Measurements from ENCODE around the gene C1QTNF6. TPM values are rescaled to one million over a fixed set of nuclear protein-coding genes. Genes with fewer than 3 reads are reported as not detected.

C1QTNF6 gene
- total RNA-seq, 2 experiments from 2014 or later = 7.3 to 19.6 TPM

GRCh38 chr22:37186997-37187522 is 987 bp downstream of the C1QTNF6 start:
- Histone ChIP-seq H3K4me2 (ENCODE audit: low read length) (no peak overlapping the region), H3K4me1 (ENCODE audit: insufficient read depth, low read length, poor library complexity, severe bottlenecking) (peaks cover 6% of the 10 kb centered on the region), H3K27ac (ENCODE audit: low read depth, low read length, poor library complexity, severe bottlenecking) (no peak overlapping the region)

GRCh38 chr22:37186228-37186996 is 1.6 kb downstream of the C1QTNF6 start:
- DNase-seq (ENCODE audit: low spot score) = peak; percentile 81
- Histone ChIP-seq H2AFZ (ENCODE audit: low read length) (peak overlapping the region; percentile 12; the same call in 1 of the 2 replicates), H3K4me3 (ENCODE audit: low read depth, low read length, poor library complexity, severe bottlenecking) (no peak overlapping the region), H3K4me2 (ENCODE audit: low read length) (0 out of 2 replicates have a peak overlapping the region, but pooled peaks have one; percentile 11), H3K79me2 (ENCODE audit: insufficient read depth, low read depth, low read length) (no peaks in the 10 kb centered on the region), H3K4me1 (ENCODE audit: insufficient read depth, low read length, poor library complexity, severe bottlenecking) (peaks cover 6% of the 10 kb centered on the region), H3K27ac (ENCODE audit: low read depth, low read length, poor library complexity, severe bottlenecking) (no peak overlapping the region), H3K36me3 (ENCODE audit: insufficient read depth, low read length) (no peaks in the 10 kb centered on the region), H4K20me1 (ENCODE audit: insufficient read depth, low read length) (no peaks in the 10 kb centered on the region), H3K9me3 (ENCODE audit: low read length) (no peaks in the 10 kb centered on the region; the same call in 1 of the 2 replicates), H3K9me2 (ENCODE audit: insufficient read depth, low read length) (no peaks in the 10 kb centered on the region)
- intact Hi-C loops (cut with micrococcal nuclease; ENCODE audit: unreplicated experiment) = no loop called here
- BruUV-seq (replicated peaks) = no TSS peak
- ChIA-PET CTCF (ENCODE audit: unreplicated experiment) (no interaction called here), POLR2A (no interaction called here)
- no peak for TF ChIP-seq EZH2phosphoT487 (IDR thresholded peaks at IDR 0.05; ENCODE audit: borderline replicate concordance, low read depth, low read length)
- TF ChIP-seq CTCF (conservative IDR thresholded peaks at IDR 0.05; ENCODE audit: low read length) = no peak

More at GRCh38 chr22:37186997-37187522, 987 bp downstream of the C1QTNF6 start:
- CTCF ChIA-PET (ENCODE audit: unreplicated experiment) = no interaction called here
- Histone ChIP-seq H3K9me3 (ENCODE audit: low read length) (no peaks in the 10 kb centered on the region; the same call in 1 of the 2 replicates), H2AFZ (ENCODE audit: low read length) (no peak overlapping the region), H3K4me3 (ENCODE audit: low read depth, low read length, poor library complexity, severe bottlenecking) (no peak overlapping the region), H3K36me3 (ENCODE audit: insufficient read depth, low read length) (no peaks in the 10 kb centered on the region), H3K9me2 (ENCODE audit: insufficient read depth, low read length) (no peaks in the 10 kb centered on the region), H3K79me2 (ENCODE audit: insufficient read depth, low read depth, low read length) (no peaks in the 10 kb centered on the region), H4K20me1 (ENCODE audit: insufficient read depth, low read length) (no peaks in the 10 kb centered on the region)
- POLR2A ChIA-PET = no interaction called here
- DNase-seq (ENCODE audit: low spot score) = no peak
- intact Hi-C loops (cut with micrococcal nuclease; ENCODE audit: unreplicated experiment) = no loop called here
- no TSS peak for BruUV-seq (replicated peaks)
- TF ChIP-seq EZH2phosphoT487 (IDR thresholded peaks at IDR 0.05; ENCODE audit: borderline replicate concordance, low read depth, low read length) (no peak), CTCF (conservative IDR thresholded peaks at IDR 0.05; ENCODE audit: low read length) (no peak)
